ENCODE data around the gene CYP2W1.

CYP2W1 gene

DNA sequence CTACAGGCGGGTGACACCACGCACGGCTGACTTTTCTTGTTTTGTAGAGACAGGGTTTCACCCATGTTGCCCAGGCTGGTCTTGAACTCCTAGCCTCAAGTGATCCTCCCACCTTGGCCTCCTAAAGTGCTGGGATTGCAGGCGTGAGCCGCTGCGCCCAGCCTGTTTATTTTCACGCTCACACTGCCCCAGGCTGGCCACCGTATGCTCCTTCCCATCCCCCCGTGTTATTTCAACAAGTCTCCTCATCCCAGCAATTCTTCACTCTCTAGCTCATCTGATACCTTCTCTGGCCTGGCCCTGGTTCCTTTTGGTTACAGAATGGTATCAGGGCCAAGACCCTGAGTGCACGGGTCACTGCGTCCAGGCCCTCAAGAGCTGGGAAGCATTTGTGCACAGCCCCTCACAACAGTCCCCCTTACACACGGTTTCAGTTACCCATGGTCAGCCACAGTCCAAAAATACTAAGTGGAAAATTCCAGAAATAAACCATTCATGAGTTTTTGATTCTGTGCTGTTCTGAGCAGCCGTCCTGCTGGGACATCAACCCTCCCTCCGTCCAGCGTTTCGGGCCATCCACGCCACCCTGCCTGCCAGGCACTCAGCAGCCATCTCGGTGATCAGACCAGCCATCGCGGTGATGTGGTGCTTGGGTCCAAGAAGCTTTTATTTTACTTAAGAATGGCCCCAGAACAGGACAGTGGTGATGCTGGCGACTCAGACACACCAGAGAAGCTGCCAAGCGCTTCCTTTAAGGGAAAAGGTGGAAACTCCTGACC, 16.5 kb upstream of the CYP2W1 start:
- no peak for DNase-seq (ENCODE audit: low spot score)

DNA sequence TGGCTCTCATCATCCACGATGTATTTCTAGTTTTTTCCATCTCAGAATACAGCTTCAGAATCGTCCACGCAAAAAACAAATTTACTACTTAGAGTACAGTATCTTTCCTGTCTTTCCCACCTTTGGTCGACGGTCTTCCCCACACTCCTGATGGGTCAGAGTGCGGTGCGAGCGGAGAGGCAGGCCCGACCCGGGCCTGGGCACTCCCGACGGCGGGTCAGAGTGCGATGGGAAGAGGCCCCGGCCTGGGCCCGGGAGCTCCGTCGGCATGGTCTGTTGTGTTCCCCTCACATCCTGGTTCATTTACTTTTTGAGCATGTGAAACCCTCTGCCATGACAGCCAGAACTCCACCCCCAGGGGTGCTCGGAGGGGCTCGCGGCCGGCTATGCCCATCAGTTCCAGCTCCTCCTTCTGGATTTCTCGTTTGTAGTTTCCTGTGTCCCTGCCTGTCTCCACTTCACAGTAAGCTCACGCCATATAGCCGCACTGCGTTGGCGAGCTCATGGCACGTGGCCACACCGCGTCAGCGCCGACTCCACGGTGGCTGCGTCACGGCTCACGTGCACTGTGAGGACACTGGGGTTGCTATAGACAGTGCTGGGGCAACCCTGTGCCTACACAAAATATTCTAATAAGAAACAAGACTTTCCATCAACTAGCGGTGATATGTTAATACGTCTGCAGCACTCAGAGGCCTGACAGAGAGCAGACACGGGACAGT, 15.5 kb upstream of the CYP2W1 start:
- DNase-seq (ENCODE audit: low spot score): no peak

DNA sequence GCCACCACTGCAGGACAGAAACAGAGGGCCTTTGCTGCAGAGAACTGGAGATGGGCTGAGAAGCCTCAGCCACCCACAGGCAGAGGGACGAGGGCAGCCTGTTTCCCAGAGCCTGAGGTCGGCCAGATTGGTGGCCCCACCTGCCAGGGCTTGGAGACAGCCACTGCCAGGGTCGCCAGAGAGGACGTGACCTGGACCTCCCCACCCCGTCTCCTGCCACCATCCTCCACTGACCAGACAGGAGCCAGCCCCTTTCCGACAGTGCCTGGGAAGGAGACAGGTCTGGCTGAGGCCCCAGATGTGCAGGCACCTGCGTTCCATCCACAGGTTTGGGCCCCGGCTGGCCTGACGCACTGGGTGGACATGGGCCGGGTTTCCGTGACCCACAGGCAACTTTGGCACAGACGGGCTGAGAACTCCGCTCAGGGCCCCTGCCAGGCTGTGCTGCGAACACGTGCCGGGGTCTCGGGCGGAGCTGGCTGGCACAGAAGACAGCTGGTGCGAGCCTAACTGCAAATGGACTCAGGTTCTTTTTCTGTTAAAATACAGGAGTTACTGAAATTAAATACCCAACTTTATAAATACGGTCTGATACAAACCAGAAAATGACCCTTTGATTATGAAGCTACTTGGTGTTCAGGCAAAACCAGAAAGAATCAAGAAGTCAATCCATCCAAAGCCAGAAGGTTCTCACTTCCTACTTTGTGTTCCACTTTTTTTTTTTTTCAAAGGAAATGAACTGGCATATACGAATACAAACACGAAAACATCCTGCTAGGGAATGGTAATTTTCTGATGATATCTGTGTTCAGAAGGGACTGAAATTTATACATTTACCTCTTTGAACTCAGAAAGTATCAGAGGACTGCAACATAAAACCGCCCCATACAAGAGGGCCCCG, 14.5 kb upstream of the CYP2W1 start:
- DNase-seq (ENCODE audit: low spot score): no peak

DNA sequence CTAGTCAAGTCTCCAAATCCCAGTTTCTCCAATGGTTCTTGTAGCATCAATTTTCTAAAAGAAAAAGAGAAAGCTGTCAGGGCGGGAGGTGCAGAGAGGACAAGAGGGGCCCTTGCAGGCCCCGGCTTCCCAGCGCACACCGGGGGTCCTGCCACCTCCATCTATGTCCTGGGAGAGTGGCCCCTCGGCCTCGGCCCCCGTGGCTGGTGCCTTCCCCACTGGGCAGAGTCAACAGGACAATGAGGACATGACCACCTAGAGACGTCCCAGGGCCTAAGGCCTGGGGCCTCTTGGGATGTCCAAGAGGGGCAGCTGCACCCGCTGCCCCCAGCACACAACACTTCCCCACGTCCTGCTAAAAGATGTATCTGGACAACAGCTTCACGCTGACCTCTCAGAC, 13.6 kb upstream of the CYP2W1 start:
- no peak for DNase-seq (ENCODE audit: low spot score)

DNA sequence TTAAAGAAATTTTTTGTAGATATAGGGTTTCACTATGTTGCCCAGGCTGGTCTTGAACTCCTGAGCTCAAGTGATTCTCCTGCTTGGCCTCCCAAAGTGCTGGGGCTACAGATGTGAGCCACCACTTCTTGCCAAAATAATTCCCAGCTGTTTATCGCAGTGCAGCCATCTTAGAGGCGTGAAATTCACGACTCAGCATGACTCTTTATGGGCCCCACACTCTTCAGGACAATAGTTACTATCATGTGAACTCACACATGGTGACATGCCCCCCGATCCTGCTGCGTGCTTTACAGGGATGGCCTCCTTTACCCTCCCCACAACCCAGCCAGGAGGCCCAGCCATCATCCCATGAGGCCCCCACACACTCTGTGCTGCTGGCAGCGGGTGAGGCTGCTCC, 12.2 kb upstream of the CYP2W1 start:
- no peak for DNase-seq (ENCODE audit: low spot score)

DNA sequence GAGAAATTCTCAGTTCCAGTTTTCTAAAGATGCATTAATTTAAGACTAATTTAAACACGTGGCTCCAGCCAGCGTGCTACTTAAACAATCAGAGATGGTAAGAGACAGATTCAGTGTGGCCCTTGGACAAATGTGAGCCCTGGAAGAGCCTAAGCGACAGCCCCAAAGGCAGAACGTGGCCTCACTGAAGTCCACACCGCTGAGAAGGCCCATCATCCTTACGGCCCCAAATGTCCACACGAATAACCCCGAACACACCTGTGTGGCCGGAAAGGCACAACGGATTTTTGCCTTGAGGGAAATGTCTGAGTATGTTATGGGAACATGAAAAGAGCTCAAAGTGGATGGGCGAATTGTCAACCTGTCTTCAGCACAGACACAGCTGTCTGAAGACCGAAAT, 10.9 kb upstream of the CYP2W1 start:
- no peak for DNase-seq (ENCODE audit: low spot score)

DNA sequence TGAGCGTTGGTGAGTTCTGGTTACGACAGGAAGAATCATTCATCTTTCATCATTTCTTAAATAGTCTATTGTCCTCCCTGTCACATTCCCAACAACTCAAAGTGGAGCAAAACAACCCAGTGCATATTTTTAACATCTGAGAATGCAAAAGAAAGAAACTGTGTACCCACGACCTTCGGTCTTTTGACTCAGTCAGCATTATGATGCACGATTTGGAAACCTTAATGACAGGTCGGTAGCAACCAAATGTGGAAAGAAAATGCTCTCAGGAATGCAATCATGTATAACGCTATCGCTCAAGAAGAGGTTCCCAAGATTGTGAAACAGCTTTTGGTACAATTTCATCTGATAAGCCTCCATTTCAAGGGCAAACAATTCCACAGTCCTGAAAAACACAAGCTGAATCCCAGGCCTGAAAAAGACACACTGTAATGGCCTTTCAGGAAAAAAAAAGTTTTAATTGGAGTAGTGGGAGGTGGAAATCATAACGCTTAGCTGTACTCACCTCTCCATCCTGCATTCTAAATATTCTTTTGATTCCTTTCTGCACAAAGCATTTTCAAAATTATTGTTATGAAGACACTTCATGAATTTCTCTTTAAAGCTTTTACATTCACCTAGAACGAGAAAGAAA, 10.2 kb upstream of the CYP2W1 start:
- DNase-seq (ENCODE audit: low spot score): no peak

DNA sequence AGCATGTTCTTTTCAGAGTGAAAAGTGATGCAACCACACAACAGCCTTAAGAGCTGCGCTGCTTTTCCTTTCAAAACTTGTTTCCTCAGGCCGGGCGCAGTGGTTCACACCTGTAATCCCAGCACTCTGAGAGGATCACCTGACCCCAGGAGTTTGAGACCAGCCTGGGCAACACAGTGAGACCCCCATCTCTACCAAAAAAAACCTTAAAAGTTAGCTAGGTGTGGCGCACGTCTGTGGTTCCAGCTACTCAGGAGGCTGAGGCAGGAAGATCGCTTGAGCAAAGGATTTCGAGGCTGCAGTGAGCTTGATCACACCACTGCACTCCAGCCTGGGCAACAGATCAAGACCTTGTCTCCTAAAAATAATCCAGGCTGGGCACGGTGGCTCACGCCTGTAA, 9.7 kb upstream of the CYP2W1 start:
- no peak for DNase-seq (ENCODE audit: low spot score)

DNA sequence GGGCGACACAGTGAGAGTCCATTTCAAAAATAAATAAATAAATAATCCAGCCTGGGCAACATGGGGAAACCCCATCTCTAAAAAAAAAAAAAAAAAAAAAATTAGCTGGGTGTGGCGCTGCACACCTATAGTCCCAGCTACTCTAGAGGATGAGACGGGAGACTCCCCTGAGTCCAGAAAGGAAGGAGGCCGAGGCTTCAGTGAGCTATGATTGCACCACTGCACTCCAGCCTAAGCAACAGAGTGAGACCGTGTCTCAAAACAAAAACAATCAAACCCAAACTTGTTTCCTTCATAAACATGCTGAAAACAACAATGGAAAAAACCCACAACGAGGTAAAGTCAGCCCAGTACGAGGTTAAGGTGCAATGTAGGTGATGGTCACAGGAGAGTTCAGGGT, 8.8 kb upstream of the CYP2W1 start:
- no peak for DNase-seq (ENCODE audit: low spot score)

DNA sequence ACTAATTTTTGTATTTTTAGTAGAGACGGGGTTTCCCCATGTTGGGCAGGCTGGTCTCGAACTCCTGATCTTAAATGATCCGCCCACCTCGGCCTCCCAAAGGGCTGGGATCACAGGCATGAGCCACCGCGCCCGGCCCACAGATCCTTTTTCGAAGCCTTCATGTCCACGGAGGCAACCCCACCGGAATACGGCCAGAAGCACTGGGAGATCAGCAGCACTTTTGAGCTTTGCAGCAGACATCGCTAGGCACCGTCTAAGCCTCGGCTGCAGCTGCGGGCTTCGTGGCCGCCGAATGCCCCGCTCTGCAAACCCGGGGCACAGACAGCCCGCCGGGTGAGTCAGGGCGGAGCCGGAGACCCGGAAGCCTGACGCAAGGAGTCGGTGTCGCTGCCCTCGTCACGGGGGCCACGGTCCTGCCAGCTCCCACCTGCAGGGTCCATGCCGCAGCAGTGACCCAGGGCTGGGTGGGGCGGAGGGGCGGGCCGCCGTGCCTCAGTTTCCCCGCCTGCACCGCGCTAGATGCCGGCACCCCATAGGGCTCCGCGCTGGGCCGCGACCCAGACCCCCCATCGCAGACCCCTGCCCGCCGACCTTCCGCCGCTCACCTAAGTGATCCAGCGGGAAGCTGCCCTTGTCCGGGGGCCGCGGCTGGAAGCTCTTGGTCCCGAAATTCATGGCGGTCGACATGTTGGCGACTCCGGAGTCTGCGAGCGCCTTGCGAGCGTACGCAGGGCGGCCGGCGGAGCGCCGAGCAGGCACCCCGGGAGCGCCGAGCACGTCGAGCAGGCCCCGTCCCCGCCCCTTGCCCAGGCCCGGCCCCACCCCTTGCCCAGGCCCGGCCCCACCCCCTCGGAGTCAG, 7.9 kb upstream of the CYP2W1 start, which contains the start of gene COX19:
Gene COX19 (minus strand): TSS at position 730 of the 862 bp plus-strand sequence. CDS start 40 bp downstream, at position 690.
- DNase-seq (ENCODE audit: low spot score): peak; percentile 96

DNA sequence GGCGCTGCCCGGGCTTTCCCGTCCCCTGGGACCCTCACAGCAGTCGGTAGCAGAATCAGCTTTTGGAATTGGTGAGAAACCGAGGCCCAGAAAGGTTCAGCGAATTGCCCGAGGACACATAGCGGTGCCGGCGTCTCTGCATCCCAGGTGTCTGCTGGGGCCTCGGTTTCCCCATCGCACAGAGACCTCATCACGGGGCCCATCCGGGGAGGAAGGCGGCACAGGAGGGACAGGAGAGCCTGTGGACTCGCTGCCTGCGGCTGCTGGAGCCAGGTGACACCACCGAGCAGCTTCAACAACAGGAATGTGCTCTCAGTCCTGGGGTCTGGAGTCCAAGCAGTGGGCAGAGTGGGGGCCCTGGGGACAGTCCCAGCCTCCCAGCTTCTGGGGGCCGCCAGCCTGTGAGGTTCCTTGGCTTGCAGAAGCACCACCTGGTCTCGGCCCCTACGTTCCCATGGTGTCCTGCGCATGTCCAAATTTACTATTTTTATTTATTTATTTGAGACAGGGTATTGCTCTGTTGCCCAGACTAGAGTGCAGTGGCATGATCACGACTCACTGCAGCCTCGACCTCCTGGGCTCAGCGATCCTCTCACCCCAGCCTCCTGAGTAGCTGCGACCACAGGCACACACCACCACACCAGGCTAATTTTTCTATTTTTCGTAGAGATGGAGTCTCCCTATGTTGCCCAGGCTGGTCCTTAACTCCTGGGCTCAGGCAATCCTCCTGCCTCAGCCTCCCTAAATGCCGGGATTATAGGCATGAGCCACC, 7.1 kb upstream of the CYP2W1 start:
- no peak for DNase-seq (ENCODE audit: low spot score)

DNA sequence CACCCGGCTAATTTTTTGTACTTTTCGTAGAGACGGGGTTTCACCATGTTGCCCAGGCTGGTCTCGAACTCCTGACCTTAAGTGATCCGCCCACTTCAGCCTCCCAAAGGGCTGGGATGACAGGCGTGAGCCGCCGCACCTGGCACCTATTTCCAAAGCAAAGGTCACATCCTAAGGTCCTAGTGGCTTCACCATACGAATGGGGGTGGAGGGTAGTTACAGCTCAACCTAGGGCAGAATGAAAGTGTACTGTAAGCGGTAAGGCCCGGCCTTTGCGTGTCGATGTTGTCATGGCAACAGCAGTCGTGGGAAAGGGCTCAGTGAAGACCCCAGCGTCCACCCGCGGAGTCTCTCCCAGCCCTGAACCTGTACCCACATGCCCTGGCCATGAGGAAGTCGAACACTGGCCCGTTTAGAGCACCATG, 6.1 kb upstream of the CYP2W1 start:
- DNase-seq (ENCODE audit: low spot score): no peak

DNA sequence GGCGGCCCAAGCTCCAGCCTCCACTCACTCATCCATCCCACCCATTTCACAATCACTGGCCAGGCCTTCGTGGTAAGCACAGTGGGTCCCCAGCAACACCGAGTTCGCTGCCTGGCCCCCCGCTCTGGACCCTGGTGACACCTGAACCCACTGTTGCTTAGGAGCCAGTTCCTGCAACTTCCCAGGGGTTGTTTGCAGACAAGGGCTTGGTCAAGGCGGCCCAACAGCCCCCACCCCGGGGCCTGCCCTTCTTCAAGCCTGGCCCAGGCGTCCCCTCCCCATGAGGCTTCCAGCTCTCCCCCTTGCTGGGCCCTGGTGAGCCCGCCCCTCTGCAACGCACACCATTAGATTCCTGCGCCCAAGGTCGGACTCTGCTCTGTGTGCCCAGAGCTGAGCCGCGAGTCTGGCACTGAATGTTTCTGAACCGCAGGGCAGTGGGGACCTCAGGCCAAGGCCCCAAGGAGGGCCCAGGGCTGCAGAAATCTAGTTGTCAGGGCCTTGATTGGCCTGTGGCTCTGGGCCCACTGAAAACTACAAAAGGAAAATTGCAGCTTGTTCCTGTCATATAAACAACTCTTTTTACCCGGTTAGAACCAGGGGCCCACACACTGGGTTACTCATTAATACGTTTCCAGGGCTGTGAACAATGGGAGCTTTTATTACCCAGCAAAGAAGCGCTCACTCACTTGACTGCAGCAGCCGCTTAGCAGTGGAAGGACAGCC, 5.5 kb upstream of the CYP2W1 start:
- no peak for DNase-seq (ENCODE audit: low spot score)

DNA sequence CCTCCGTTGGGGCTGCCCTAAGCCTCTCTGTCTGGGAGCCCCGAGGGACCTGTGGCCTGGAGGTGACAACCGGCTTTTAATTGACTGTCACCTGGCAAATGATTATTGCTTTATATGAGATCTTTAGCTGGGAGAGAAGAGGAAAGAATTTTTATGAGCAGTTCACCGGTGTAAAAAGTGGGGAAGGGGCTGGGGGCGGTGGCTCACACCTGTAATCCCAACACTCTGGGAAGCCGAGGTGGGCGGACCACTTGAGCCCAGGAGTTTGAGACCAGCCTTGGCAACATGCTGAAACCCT, 5.0 kb upstream of the CYP2W1 start:
- DNase-seq (ENCODE audit: low spot score): no peak

DNA sequence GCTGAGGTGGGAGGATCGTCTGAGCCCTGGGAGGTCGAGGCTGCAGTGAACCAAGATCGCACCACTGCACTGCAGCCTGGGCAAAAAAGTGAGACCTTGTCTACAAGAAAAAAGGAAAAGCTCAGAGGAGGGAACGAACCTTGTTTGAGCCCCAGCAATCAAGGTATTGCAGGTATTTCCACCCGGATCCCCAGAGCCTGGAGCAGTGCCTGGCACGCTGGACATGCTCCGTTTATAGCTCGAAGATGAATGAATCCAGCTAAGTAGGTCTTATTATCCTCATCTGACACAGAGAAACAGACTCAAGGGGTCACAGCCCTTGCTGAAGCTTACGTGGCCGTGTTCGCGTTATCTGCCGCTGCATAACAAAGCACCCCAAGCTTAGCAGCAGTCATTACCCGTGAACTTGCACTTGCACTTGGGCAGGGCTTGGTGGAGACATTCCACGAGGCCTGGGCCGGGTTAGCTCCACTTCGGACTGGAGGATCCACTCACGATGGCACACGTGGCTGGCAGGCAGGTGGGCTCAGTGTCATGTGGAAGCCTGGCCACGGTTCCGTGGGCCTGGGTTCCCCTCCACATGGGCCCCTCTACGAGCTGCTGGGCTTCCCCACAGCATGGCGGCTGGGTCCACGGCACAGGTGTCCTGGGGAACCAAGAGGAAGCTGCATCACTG, 4.4 kb upstream of the CYP2W1 start:
- DNase-seq (ENCODE audit: low spot score): no peak

DNA sequence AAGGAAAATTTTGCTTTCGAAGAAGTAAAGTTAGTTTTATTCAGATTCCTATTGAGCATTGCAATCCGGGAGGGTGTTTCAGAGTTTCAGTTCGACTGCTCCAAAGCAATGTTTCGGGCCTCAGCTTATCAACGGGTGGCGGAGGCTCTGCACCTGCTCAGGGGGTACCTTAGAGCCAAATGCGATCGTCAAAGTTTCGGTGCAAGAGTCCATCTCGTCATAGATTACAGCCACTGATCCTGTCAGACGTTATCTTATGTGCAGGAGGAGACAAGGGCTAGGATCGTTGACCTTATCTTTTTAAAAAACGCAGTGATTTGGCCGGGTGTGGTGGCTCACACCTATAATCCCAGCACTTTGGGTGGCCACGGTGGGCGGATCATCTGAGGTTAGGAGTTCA, 3.8 kb upstream of the CYP2W1 start:
- DNase-seq (ENCODE audit: low spot score): no peak

DNA sequence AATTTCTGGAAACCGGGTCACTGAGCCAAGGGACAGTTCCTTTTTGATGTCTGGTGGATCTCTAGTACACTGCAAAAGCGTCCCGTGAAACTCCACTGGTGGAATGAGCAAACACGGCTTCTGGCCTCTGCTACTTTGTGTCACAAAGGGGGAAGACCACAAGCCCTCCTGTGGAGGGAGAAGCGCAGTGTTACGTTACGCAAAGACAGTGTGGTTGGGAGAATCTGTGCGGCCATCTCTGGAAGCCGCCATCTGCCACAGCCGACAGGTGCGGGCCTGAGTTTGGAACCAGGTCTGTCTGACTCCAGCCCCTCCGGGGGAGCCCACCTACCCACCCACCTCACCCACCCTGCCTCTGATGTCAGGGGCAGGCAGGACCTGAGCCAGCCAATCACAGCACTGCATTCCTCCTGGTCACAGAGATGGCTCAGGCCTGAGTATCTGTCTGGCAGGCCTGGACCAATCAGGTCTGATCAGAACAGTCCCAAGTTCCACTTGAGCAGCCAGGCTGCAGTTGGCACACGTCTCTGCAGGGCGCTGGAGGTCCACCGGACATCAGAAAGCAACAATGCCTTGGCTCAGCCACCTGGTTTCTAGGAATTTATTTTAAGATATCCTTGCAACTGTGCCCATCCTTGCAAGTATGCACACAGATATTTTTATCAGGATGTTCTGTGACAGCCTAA, 3.0 kb upstream of the CYP2W1 start:
- no peak for DNase-seq (ENCODE audit: low spot score)

DNA sequence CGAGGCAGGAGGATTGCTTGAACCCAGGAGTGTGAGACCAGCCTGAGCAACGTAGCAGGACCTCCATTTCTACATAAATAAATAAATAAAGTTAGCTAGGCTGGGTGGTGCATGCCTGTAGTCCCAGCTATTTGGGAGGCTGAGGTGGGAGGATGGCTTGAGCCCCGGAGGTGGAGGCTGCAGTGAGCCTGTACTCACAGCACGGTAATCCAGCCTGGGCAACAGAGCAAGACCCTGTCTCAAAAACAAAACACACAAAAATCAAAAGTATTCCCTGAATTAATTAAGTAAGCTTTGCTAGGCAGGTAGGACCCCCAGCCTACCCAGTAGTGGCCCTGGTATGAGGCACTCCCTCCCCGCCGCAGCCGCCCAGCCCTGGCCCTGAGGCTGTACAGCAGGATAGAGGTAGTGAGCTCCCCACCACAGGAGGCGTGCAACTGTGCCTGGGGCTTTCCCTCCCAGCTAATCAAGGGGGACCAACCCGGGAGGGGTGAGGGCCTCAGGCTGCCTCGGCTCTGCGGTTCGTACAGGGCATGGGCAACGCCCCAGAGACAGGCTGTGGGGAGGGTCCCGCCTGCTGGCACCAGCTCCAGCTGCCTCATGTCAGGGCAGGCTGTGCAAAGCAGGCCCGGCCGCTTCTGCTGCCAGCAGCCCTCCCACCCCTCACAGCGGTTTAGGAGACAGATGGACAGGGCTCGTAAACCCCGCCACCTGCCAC, 1.0 kb upstream of the CYP2W1 start:
- DNase-seq (ENCODE audit: low spot score): no peak
